DMS153 treated with DMSO at 0.1 percent for 48 hours (cell line): Measurements from ENCODE around the gene MEOX1.

Experiments used
- DNase-seq: peaks from one replicate; lab custom pipeline; 2025; ENCODE audit not compliant: unreplicated experiment; lab: John Stamatoyannopoulos, UW

MEOX1 gene

GRCh38 chr17:43595466-43595865 lies 66.3 kb downstream of the MEOX1 start:
- no peak for DNase-seq

GRCh38 chr17:43591779-43592562 lies 69.8 kb downstream of the MEOX1 start:
- DNase-seq = no peak

- DNase-seq = no peak
These were observed 70.7 kb downstream of the MEOX1 start for GRCh38 chr17:43591001-43591400.
